Ascending aorta (tissue), 2 donors: Measurements from ENCODE around the gene OR10A2. TPM values are rescaled to one million over a fixed set of nuclear protein-coding genes. Genes with fewer than 3 reads are reported as not detected.
"Not testable (repeated sequence)": the region's sequence is repeated elsewhere in the genome, so short reads cannot be mapped to it uniquely, and the experiment has no call there.

Source experiments
- DNase-seq, 2 donors: peaks; one replicate each; pipeline ENCODE4 v3.0.0-alpha.2; 2019; ENCODE audit warnings: low spot score in 2 of 2
- H3K27ac ChIP-seq, 2 donors: fragments of 200-600 bp; sonication (generic); one replicate each; pipeline ENCODE4 v1.5.1; 2016 to 2017; ENCODE audit warnings: mild to moderate bottlenecking in 1 of 2
- H3K27me3 ChIP-seq: fragments of 200-600 bp; sonication (generic); one replicate; pipeline ENCODE4 v1.5.1; 2017
- H3K36me3 ChIP-seq, 2 donors: fragments of 200-600 bp; sonication (generic); one replicate each; pipeline ENCODE4 v1.5.1; 2016
- H3K4me1 ChIP-seq, 2 donors: fragments of 200-600 bp; sonication (generic); one replicate each; pipeline ENCODE4 v1.5.1; 2016 to 2017; ENCODE audit warnings: mild to moderate bottlenecking in 1 of 2
- H3K4me3 ChIP-seq, 2 donors: fragments of 200-600 bp; sonication (generic); one replicate each; pipeline ENCODE4 v1.5.1; 2016 to 2017; ENCODE audit warnings: mild to moderate bottlenecking in 1 of 2
- H3K9me3 ChIP-seq, 2 donors: fragments of 200-600 bp; sonication (generic); one replicate each; pipeline ENCODE4 v1.5.1; 2016
- intact Hi-C: fragments of 100-400 bp; cut with DNase I; formaldehyde crosslinking; loops from one replicate; pipeline ENCODE4 v1.15.1; 2023
- total RNA-seq: library from RNA; depleted of rRNA; stranded (reverse); fragments of >200 nt; gene quantifications from one replicate; pipeline ENCODE4 v1.1.0, GENCODE V29; 2016
- TF ChIP-seq, protein P1 (sequence below), 3 experiments: fragments of 200-600 bp in 2 of 3; fragments of 450-650 bp in 1 of 3; sonication (generic) in 2 of 3; IDR thresholded peaks; one replicate each; pipeline ENCODE4 v1.5.1; 2016 to 2019; ENCODE audit warnings: antibody characterized with exemption in 3 of 3, mild to moderate bottlenecking in 1 of 3, moderate library complexity in 1 of 3

The OR10A2 gene
- total RNA-seq, 1 donor from 2014 or later, result not detected

DNA sequence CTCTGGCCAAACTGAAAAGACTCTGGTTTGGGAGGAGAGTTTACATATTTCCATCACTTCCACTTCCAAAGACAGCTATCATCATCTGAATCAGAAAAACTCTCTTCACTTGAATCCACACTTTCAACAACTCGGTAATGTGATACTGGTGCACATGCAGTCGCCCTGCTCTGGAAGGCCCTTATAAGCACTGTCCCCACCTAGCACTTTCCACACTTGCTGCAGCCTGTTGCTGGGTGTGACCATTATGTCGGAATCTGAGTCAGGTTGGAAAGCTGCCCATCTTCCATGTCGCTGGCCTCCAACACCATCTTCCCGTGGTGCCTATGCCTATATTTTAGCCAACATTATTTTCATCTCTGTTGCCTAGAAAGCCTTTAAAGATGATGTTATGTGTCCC lies 18.5 kb upstream of the OR10A2 start:
- H3K27me3 ChIP-seq, result no peaks in the 10 kb centered on the region
- no peaks in the 10 kb centered on the region for H3K9me3 ChIP-seq
- H3K4me1 ChIP-seq, result no peaks in the 10 kb centered on the region
- intact Hi-C loops, result no loop called here
- no peak for DNase-seq
- no peaks in the 10 kb centered on the region for H3K36me3 ChIP-seq
- no peak overlapping the region for H3K4me3 ChIP-seq
- no peak overlapping the region for H3K27ac ChIP-seq
- TF ChIP-seq, protein P1, sequence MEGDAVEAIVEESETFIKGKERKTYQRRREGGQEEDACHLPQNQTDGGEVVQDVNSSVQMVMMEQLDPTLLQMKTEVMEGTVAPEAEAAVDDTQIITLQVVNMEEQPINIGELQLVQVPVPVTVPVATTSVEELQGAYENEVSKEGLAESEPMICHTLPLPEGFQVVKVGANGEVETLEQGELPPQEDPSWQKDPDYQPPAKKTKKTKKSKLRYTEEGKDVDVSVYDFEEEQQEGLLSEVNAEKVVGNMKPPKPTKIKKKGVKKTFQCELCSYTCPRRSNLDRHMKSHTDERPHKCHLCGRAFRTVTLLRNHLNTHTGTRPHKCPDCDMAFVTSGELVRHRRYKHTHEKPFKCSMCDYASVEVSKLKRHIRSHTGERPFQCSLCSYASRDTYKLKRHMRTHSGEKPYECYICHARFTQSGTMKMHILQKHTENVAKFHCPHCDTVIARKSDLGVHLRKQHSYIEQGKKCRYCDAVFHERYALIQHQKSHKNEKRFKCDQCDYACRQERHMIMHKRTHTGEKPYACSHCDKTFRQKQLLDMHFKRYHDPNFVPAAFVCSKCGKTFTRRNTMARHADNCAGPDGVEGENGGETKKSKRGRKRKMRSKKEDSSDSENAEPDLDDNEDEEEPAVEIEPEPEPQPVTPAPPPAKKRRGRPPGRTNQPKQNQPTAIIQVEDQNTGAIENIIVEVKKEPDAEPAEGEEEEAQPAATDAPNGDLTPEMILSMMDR (IDR thresholded peaks at IDR 0.05), result no peak

DNA sequence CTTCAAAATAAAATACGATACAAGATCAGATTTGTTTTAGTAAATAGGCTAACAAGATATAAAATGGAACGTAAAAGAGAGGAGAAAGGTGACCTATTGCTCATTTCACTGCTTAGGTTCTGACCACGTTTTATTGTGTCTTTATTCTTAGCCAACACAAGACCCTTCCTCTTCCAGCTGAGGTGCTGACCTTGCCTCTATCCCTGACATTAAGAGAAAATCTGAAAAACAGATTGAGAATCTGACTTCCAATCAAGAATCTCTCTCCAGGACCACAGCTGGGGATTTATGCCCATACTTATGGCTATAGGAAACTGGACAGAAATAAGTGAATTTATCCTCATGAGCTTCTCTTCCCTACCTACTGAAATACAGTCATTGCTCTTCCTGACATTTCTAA lies 17.5 kb upstream of the OR10A2 start, which contains the start of gene OR10A5:
OR10A5 (plus strand) TSS at position 301 of the 400 bp plus-strand sequence; CDS start at position 301, 0 bp downstream.
- Histone ChIP-seq H3K27ac (no peak within 1 kb of the TSS), H3K4me3 (no peak within 1 kb of the TSS), H3K4me1 (no peaks in the 10 kb centered on the region), H3K27me3 (no peaks in the 10 kb centered on the region), H3K36me3 (no peaks in the 10 kb centered on the region), H3K9me3 (no peaks in the 10 kb centered on the region)
- intact Hi-C loops, result no loop called here
- TF ChIP-seq, protein P1 (IDR thresholded peaks at IDR 0.05), result no peak
- no peak for DNase-seq

DNA sequence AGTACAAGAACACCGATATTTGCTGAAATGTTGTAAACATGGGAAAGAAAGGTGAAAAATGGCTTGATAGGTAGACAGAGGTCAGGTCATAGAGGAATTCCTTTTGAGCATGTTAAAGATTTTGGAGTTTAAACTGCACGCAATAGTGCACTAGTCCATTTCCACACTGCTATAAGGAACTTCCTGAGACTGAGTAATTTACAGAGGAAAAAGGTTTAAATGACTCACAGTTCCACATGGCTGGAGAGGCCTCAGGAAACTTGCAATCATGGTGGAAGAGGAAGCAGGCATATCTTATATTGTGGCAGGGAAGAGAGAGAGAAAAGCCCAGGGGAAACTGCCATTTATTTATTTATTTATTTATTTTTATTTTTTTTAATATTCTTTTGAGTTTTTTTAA lies 12.3 kb upstream of the OR10A2 start:
- Histone ChIP-seq H3K27me3 (no peaks in the 10 kb centered on the region), H3K4me3 (no peak overlapping the region)
- intact Hi-C loops, result no loop called here

DNA sequence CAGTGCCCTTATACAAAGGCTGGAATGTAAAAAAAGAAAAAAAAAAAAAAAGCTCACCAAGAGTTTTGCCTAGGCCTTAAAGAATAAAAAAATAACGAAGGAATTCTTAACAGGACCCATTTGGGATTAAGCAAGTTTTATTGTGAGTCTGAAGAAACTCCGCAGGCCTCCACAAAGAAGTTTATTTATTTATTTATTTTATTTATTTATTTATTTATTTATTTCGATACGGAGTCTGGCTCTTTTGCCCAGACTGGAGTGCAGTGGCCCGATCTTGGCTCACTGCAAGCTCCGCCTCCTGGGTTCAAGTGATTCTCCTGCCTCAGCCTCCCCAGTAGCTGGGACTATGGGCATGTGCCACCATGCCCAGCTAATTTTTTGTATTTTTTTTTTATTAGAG lies 8.1 kb upstream of the OR10A2 start:
- H3K4me3 ChIP-seq, H3K36me3 ChIP-seq, H3K4me1 ChIP-seq, DNase-seq, H3K27ac ChIP-seq, H3K27me3 ChIP-seq, intact Hi-C loops, H3K9me3 ChIP-seq: not testable (repeated sequence)

More for the DNA sequence above, 12.3 kb upstream of the OR10A2 start:
- TF ChIP-seq, protein P1 (IDR thresholded peaks at IDR 0.05), result no peak
- no peak for DNase-seq
- no peaks in the 10 kb centered on the region for H3K9me3 ChIP-seq
- no peak overlapping the region for H3K27ac ChIP-seq
- H3K36me3 ChIP-seq, result no peaks in the 10 kb centered on the region
- no peaks in the 10 kb centered on the region for H3K4me1 ChIP-seq

DNA sequence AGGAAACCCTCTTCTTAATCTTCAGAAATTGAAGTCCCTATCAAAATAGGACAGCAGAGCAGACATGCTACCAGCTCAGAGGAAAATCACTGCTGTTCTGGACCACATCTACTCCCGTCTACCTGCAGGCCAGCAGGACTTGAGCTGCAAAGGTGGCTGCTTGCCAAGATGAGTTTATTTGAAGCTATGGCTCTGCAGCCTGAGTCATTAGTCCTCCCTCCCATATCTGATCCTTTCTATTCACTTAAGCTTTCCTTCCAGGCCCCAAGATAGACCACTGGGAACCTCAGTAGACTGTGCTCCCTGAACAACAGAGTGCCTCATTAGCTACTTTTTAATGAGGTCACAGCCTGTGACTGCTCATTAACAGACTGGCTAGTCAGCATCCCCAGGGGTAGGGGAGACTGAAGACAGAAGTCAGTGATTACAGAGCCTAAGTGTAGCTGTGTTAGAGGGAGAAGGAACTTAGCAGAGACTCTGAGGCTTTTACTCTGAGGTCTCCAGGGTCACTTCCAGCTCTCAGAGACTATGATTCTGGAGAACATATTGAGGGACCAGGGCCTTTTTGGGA lies 6.8 kb upstream of the OR10A2 start:
- Histone ChIP-seq H3K4me1 (no peaks in the 10 kb centered on the region), H3K4me3 (no peak overlapping the region), H3K27ac (no peak overlapping the region), H3K9me3 (no peaks in the 10 kb centered on the region), H3K27me3 (no peaks in the 10 kb centered on the region), H3K36me3 (no peaks in the 10 kb centered on the region)
- intact Hi-C loops, result no loop called here
- no peak for DNase-seq
- TF ChIP-seq, protein P1 (IDR thresholded peaks at IDR 0.05), result no peak

DNA sequence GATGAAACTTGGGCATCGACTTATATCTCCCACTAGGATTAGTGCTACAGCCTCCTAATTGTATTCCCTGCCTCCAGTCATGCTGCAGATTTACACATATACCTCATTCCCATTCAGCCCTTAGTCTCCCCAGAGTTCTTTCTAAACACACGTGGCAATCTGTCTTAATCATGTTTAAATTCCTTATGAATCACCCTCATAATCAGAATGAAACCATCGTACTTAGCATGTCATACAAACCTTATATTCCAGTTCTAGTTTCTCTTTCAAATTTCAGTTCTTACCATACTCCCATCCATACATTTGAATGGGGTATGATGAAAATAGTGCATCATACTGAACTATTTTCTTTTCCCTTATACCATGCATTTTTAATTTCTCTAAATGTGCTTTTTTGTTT lies 6.0 kb upstream of the OR10A2 start:
- Histone ChIP-seq H3K4me1 (no peaks in the 10 kb centered on the region), H3K36me3 (no peaks in the 10 kb centered on the region), H3K4me3 (no peak overlapping the region), H3K9me3 (no peaks in the 10 kb centered on the region), H3K27ac (no peak overlapping the region), H3K27me3 (no peaks in the 10 kb centered on the region)
- intact Hi-C loops, result no loop called here
- TF ChIP-seq, protein P1 (IDR thresholded peaks at IDR 0.05), result no peak
- DNase-seq, result no peak
